HG02642 (cell line): ENCODE data around the gene APP.

ENCODE experiments used
- ATAC-seq: cut with Tn5 transposase; IDR thresholded peaks from one replicate; pipeline ENCODE4 v1.9.1; 2021; ENCODE audit warnings: mild to moderate bottlenecking; ENCODE audit not compliant: unreplicated experiment, poor library complexity

Gene APP

DNA sequence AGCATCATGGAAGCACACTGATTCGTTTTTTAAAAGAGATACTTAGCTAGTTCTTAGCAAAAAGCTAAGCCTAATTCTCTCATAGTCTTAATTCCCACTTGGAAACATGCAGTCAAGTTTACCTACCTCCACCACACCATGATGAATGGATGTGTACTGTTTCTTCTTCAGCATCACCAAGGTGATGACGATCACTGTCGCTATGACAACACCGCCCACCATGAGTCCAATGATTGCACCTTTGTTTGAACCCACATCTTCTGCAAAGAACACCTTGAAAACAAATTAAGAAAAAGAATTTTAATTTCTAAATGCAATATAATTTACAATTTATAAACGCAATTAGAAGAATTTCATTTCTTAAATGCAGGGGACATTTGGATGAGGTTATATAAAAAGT is 279.0 kb downstream of the APP start:
- no peak for ATAC-seq

DNA sequence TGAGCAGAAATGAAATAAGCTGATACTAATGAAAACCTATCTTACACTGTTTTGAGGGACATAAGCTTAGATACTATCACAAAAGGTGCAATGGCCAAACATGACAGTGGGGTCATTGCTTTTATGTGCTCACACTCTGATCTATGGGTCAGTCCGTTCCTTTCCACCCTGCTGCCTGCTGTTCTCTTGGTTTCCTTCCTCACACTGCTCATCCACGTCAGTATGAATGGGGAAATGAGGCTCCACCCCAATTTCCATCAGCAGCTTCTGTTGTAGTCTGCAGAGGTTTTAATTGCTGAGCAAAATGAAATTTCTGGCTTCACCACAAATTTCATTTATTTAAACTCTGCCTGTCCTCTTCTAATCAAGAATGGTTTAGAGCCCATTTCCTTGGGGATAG is 280.6 kb downstream of the APP start:
- ATAC-seq, result no peak

- ATAC-seq, result no peak
Measured at GRCh38 chr21:25888711-25889110, 281.9 kb downstream of the APP start.

- no peak for ATAC-seq
Measured at GRCh38 chr21:25887646-25888306, 282.8 kb downstream of the APP start.

- ATAC-seq, result no peak
Measured at GRCh38 chr21:25887166-25887565, 283.4 kb downstream of the APP start.

DNA sequence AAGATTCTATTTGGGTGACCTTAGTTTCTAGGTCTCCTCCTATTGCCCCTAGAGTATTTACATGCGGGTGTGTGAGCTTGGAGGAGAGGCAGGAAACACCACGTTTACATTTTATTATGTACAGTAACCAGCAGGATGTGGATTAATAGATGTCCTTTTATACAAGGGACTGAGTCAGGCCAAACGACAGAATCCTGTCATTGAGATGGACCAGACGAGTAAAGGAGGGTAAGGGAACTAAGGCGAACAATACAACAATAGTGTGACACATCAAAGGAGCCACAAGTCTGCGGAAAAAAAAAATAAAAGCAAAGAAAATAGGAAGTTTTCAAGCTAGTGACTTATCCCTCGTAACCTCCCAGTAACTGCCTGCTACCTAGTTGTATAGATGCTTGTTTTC is 284.7 kb downstream of the APP start:
- ATAC-seq, result no peak

- no peak for ATAC-seq
Measured at GRCh38 chr21:25885405-25885804, 285.2 kb downstream of the APP start.

DNA sequence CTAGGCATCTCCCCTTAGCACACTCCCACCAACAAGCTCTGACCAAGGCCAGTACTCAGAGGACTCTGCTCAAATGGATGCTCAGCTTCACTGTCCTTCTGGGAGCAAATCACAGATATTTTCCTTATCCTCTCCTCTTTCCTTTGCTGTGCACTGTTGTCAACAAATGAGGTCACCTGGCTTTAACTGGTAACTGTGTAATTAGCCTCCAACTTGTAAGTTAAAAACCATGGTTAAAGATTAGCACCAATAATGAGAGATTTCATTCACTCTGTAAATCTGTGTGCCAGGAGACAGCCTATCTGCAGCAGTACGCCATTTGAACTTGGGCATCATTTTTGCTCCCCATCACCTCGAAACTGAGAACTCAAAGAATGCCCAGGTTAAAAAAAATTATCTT is 286.3 kb downstream of the APP start:
- no peak for ATAC-seq

GRCh38 chr21:25881524-25882376 is 288.8 kb downstream of the APP start:
- peak; percentile 91 for ATAC-seq

- no peak for ATAC-seq
Measured at GRCh38 chr21:25879203-25879602, 291.4 kb downstream of the APP start.

DNA sequence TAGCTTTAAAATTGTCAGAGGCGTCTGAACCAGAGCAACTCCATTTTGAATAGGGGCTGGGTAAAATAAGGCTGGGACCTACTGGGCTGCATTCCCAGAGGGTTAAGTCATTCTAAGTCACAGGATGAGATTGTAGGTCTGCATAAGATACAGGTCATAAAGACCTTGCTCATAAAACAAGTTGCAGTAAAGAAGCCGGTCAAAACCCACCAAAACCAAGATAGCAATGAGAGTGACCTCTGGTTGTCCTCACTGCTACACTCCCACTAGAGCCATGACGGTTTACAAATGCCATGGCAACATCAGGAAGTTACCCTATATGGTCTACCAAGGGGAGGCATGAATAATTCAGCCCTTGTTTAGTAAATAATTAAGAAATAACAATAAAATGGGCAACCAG is 292.2 kb downstream of the APP start:
- no peak for ATAC-seq

DNA sequence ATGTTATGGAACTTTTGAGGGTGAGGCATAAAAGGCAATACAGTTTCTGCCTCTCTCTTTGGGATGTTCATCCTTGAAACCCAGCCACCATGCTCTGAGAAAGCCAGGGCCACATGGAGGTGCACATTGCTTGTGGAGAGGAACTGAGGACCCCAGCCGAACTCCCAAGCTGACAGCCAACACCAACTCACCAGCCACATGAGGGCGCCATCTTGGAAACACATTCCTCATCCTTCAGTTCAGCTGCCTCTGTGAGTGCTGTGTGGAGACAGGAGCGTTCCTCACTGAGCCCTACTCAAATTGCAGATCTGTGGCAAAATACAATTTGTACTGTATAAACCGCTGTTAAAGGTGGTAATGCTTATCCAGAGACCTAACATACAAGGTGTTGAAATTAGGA is 298.3 kb downstream of the APP start:
- no peak for ATAC-seq

- ATAC-seq, result no peak
Measured at GRCh38 chr21:25871566-25871965, 299.0 kb downstream of the APP start.

DNA sequence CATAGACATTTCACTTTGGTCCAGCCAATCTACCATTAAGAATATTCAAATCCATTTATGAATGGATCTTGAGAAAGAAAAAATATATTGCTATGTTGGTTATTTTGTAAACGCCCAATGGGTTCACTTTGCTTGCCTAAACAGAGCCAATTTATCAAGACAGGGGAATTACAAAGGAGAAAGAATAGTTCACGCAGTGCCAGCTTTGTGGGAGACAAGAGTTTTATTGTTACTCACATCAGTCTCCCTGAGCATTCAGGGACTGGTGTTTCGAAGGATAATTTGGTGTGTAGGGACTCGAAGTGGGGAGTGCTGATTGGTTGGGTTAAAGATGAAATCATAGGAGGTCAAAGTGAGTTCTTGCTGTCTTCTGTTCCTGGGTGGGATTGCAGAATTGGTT is 300.5 kb downstream of the APP start:
- ATAC-seq, result no peak

- ATAC-seq, result no peak
Measured at GRCh38 chr21:25867061-25867460, 303.5 kb downstream of the APP start.

DNA sequence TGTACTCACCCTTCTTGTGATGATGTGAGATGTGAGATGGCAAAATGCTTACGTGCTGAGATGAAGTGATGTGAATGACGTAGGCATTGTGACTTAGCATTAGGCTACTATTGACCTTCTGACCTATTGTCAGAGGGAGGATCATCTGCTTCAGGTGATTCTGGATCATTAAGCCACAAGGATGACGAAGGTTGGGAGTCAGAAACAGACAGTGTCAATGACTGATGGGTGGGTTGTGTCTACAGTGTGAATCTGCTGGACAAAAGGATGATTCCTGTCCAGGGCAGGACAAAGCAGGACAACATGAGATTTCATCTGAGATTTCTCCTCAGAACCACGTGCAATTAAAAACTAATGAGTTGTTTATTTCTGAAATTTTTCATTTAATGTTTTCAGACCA is 306.8 kb downstream of the APP start:
- no peak for ATAC-seq

- no peak for ATAC-seq
Measured at GRCh38 chr21:25863031-25863430, 307.5 kb downstream of the APP start.

DNA sequence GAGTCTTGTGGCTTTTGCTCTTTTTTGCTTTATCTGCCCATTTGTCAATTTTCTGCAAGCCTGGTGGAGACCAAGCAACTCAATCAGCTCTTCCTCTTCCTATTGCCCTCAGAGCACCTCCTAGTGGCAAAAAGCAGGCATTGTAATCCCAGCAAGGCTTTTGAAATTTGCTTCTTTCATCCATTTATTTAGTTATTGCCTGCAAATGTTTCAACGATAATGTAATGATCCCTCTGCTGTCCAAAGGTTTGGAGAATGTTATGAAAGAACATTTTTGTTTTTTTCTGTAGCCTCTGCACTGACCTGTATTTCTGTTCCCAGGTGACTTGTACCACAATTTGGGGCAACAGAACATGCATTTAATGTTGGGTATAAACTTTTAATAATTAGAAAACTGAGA is 308.0 kb downstream of the APP start:
- peak; percentile 66 for ATAC-seq

DNA sequence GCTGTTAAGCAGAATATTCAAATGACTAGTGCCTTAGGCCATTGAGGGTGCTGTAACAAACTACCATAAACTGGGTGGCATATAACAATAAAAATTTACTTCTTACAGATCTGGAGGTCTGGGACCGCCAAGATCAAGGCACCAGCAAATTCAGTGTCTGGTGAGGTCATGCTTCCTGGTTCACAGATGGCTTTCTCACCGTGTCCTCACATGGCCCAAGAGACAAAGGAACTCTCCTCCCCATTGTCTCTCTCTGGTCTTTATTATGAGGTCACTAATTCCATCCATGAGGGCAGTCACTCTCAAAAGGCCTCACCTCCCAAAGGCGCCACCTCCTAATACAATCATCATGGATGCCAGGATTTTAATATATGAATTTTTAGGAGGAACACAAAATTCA is 308.5 kb downstream of the APP start:
- no peak for ATAC-seq

- no peak for ATAC-seq
Measured at GRCh38 chr21:25859235-25859929, 311.2 kb downstream of the APP start.

DNA sequence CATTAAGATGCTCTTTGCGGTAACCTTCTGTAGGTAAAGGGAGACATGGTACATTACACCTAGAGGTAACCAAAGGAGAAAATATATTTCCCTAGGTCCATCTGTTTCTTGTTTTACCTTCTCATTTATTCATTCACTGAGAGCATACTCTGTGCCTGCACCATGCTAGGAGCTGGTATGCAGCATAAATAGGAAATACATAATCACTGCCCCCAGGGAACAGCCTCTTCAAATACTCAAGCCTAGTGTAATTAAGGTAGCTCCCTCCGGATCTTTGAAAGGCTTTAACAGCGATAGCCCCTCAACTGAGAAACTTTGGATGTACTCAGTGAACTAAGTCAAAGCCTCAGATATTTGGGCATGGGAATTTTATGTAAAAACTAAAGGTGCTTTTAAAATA is 312.2 kb downstream of the APP start:
- no peak for ATAC-seq
